NT2/D1 (cell line): ENCODE results near the gene FGD4.
A peak's percentile ranks its signal among the peaks of the same experiment; 100 is the strongest.

Source experiments
- DNase-seq: peaks from one replicate; pipeline ENCODE4 v3.0.0-alpha.2; 2011; ENCODE audit warnings: low read depth, low spot score
- H3K27me3 ChIP-seq: 2 replicates; pipeline ENCODE4 v1.6.0; 2011; ENCODE audit warnings: mild to moderate bottlenecking; ENCODE audit not compliant: insufficient read length, insufficient read depth
- H3K36me3 ChIP-seq: 2 replicates; pipeline ENCODE4 v1.6.1; 2011; ENCODE audit warnings: mild to moderate bottlenecking, low read length, mixed read lengths; ENCODE audit not compliant: insufficient read depth, insufficient read length
- H3K4me1 ChIP-seq: 2 replicates; pipeline ENCODE4 v1.5.1; 2011; ENCODE audit not compliant: insufficient read depth, insufficient read length
- H3K4me3 ChIP-seq: 2 replicates; pipeline ENCODE4 v1.5.1; 2011; ENCODE audit warnings: low read depth; ENCODE audit not compliant: insufficient read length
- H3K9ac ChIP-seq: 2 replicates; pipeline ENCODE4 v1.6.0; 2011; ENCODE audit warnings: low read depth; ENCODE audit not compliant: insufficient read length
- H3K9me3 ChIP-seq: 2 replicates; pipeline ENCODE4 v1.5.1; 2011; ENCODE audit warnings: mild to moderate bottlenecking, low read length; ENCODE audit not compliant: insufficient read depth
- SUZ12 ChIP-seq: IDR thresholded peaks from 2 replicates; pipeline ENCODE4 v1.6.1; 2011; ENCODE audit not compliant: insufficient read length, insufficient read depth; ENCODE audit errors: extremely low read depth
- YY1 ChIP-seq: IDR thresholded peaks from 2 replicates; pipeline ENCODE4 v1.6.1; 2011; ENCODE audit not compliant: insufficient read length, insufficient read depth
- ZNF274 ChIP-seq: IDR thresholded peaks from 2 replicates; pipeline ENCODE4 v1.6.1; 2011; ENCODE audit warnings: mild to moderate bottlenecking, low read depth, low read length

FGD4 gene

DNA sequence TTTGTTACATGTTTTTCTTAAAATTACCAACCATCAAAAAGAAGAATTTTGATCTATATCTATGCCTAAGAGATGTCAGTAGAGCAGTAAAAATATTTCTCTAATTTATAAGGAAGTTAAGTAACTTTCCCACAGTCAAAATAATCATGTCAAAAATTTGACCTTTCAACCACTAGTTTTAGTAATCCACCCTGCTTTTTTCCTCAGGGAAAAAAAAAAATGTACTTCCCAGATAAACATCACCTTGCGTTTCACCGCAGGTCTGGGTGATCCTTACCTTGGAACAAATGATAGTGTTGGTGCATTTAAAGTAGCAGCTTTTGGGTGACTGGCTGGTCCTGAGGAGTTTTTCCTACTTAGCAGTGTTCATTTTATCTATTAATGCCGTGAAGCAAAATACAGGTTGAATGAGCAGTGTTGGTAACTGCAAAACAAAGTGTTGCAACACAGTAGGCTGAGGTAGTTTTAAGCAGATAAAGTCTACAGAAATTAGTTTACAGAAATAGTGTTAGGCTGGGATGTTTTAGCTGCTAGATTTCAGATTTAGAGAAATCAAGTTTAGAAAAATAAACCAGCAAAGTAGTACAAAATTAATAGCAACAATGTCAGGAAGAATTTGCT lies 142.5 kb downstream of the FGD4 start:
- no peak for DNase-seq
- no peak overlapping the region for H3K4me3 ChIP-seq
- H3K36me3 ChIP-seq = no peaks in the 10 kb centered on the region
- H3K9ac ChIP-seq = no peak overlapping the region
- H3K4me1 ChIP-seq = peaks cover 3% of the 10 kb centered on the region
- no peaks in the 10 kb centered on the region for H3K9me3 ChIP-seq
- H3K27me3 ChIP-seq = no peaks in the 10 kb centered on the region
- no peak for TF ChIP-seq SUZ12
- no peak for TF ChIP-seq ZNF274
- no peak for TF ChIP-seq YY1

DNA sequence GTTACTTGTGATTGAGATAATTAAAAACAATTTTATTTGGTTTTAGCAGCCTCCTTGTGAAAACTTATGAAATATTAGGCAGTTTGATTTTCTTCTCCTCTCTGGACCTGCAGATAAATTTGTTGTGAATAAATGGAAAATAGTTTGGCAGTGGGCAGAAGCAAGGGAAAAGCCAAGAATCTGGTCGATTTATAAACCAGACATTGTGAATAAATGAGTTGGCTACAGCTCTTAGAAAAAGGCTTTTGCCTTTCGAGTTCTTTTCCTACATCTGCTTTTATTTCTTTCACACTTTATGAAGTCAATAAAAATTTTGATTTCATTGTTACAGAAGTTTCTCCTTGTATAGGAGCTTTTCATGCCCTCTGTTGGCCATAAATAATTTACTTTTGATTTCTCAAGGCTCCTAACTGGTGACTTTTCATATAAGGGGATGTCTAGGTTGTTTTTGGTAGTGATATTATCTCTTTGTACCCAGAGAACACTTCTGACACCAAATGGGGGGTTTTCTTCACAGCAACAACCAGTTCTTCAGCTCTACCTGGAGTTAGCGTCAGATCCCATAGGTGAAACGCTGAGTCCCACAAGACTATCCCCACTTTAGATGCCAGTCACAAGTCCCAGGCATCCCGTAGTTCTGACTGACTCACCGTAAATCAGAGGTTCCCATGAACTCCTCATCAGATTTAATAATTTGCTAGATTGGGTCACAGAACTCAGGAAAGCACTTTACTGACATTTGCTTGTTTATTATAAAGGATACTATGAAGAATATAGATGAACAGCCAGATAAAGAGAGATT lies 143.3 kb downstream of the FGD4 start:
- H3K36me3 ChIP-seq = no peaks in the 10 kb centered on the region
- no peaks in the 10 kb centered on the region for H3K9me3 ChIP-seq
- no peaks in the 10 kb centered on the region for H3K27me3 ChIP-seq
- TF ChIP-seq SUZ12 (no peak), YY1 (no peak), ZNF274 (no peak)
- no peak overlapping the region for H3K9ac ChIP-seq
- DNase-seq = no peak
- H3K4me3 ChIP-seq = no peak overlapping the region
- H3K4me1 ChIP-seq = peaks cover 3% of the 10 kb centered on the region

DNA sequence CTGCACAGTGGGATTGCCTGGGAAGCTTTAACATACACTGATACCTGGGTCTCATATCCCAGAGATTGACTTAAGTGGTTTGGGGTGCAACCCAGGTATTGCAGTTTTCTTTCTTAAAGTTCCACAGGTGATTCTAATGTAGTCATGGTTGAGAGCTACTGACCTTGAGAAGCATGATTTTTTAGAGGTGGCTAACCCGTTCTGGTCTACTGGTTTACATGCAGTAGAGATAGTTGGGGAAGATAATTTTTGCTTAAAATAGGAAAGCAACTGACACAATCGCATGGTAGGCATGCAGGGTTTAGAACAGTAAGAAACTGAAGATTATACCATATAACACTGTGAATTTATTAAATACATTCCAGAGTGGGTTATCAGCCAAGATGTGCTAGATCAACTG lies 145.5 kb downstream of the FGD4 start:
- Histone ChIP-seq H3K9ac (no peak overlapping the region), H3K27me3 (no peaks in the 10 kb centered on the region), H3K36me3 (no peaks in the 10 kb centered on the region), H3K9me3 (no peaks in the 10 kb centered on the region), H3K4me3 (no peak overlapping the region), H3K4me1 (peaks cover 3% of the 10 kb centered on the region)
- no peak for DNase-seq
- TF ChIP-seq ZNF274 (no peak), SUZ12 (no peak), YY1 (no peak)

DNA sequence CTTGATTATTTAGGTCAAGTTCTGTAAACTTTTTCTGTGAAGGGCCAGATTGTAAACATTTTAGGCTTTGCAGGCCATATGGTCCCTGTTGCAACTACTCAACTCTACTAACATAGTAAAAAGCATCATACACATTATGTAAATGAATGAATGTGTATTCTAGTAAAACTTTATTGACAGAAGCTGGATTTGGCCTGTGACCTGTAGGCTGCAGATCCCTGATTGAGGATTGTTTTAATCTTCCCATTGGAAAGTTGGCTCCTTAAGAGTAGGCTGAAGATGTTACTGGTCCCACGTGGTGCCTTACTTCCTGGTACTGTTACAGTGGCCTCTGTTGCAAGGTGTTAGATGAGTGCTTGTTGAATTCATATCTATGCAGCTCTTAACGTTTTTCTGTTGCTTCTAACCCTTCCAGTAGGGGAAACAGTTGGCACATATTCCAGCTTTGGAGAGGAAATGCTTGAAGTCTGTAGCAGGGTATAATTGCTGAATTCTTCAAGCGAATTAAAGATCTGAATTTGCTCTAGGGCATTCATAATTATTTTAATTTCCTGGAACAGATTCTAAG lies 146.1 kb downstream of the FGD4 start:
- H3K9ac ChIP-seq = no peak overlapping the region
- no peak for DNase-seq
- H3K4me3 ChIP-seq = no peak overlapping the region
- H3K9me3 ChIP-seq = no peaks in the 10 kb centered on the region
- H3K36me3 ChIP-seq = no peaks in the 10 kb centered on the region
- H3K4me1 ChIP-seq = peaks cover 3% of the 10 kb centered on the region
- no peak for TF ChIP-seq SUZ12
- TF ChIP-seq YY1 = no peak
- TF ChIP-seq ZNF274 = no peak
- H3K27me3 ChIP-seq = no peaks in the 10 kb centered on the region

DNA sequence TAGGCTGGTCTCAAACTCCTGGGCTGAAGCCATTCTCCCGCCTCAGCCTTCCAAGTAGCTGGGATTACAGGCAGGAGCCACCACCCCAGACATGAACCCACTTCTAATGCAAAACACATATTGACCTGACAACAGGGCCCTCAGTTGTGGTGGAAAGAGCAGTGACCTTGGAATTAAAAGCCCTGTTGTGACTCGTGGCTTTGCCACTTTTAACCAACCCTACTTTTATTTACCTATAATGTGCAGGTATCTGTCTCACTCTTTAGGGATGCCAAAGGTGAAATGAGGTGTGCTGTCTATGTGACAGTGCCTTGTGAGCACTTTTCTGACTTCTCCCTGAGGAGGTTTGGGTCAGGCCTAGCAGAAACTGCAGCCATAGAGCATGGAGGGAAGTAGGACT lies 146.9 kb downstream of the FGD4 start:
- peaks cover 3% of the 10 kb centered on the region for H3K4me1 ChIP-seq
- TF ChIP-seq ZNF274 = no peak
- DNase-seq = peak; percentile 44
- H3K36me3 ChIP-seq = no peaks in the 10 kb centered on the region
- H3K9ac ChIP-seq = no peak overlapping the region
- H3K9me3 ChIP-seq = no peaks in the 10 kb centered on the region
- no peak overlapping the region for H3K4me3 ChIP-seq
- H3K27me3 ChIP-seq = no peaks in the 10 kb centered on the region

DNA sequence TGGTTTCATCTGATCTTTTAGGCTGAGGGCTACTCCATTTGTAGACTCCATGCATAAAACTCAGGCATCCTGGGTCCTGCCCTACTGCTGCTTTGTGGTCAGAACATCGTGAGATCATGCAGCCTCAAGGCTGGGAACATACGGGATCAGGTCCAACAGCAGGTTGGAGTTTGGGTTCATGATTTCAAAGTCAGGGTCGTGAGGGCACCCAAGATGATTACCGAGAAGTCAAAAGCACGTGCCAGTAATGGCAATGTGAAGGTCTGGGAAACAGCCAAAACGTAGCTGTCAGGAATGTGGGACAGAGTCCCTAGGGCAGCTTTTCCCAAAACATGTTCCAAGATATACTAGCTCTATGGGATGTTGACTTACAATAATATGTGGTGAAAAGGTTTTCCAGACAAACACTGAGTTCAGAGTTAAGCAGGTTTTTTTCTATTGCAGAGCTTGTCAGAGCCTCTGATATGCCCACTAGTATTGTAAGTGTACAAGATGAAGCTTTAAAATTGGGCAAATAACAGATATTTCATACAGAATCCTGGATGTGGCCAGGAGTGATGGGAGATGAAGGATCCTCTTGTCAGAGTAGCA lies 149.4 kb downstream of the FGD4 start:
- Histone ChIP-seq H3K4me3 (no peak overlapping the region), H3K27me3 (no peaks in the 10 kb centered on the region), H3K4me1 (peaks cover 3% of the 10 kb centered on the region), H3K36me3 (no peaks in the 10 kb centered on the region), H3K9ac (no peak overlapping the region), H3K9me3 (no peaks in the 10 kb centered on the region)
- no peak for DNase-seq
- TF ChIP-seq ZNF274 (no peak), YY1 (no peak), SUZ12 (no peak)

DNA sequence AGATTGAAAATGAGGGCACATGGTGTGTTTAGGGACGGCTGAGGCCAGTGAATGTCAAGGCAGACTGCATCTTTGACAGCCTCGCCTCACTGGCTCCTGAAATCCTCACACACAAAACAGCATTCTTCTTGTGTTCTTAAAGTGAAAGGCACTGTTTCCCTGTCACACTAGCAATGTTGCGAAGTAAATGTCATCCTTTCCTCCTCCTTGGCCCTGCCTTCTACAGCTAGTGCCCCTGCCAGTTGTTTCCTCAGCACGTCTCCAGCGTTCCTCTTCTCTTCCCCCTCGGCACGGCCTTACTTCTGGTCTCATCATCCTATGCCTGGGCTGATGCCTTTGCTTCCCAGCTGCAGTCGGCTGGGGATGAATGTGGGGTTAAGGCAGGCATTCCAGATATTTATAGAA lies 150.3 kb downstream of the FGD4 start:
- Histone ChIP-seq H3K27me3 (no peaks in the 10 kb centered on the region), H3K4me3 (no peak overlapping the region), H3K4me1 (peaks cover 3% of the 10 kb centered on the region), H3K9ac (no peak overlapping the region), H3K9me3 (no peaks in the 10 kb centered on the region), H3K36me3 (no peaks in the 10 kb centered on the region)
- TF ChIP-seq ZNF274 (no peak), YY1 (no peak), SUZ12 (no peak)
- DNase-seq = no peak
